HepG2 (cell line): ENCODE results near the gene IL1RAPL2. TPM values are rescaled to one million over a fixed set of nuclear protein-coding genes. Genes with fewer than 3 reads are reported as not detected.

Source experiments
- ATAC-seq: fragments of 200-7000 bp; cut with Tn5 transposase; 3 replicates; pipeline ENCODE4 v1.9.1; 2020; ENCODE audit warnings: mild to moderate bottlenecking, moderate library complexity
- BruUV-seq: library from RNA; stranded (reverse); fragments of 400-500 nt; replicated peaks from 2 replicates; lab custom pipeline; 2021; lab: Mats Ljungman, UMichigan
- CTCF ChIA-PET: fragments of 300-600 bp; formaldehyde crosslinking; extraction: SDS; loops from one replicate; lab custom pipeline; 2021; ENCODE audit warnings: low total read pairs, inconsistent platforms, low intra/inter-chr PET ratio; lab: Yijun Ruan, JAX
- POLR2A ChIA-PET: fragments of 350-600 bp; sonication (Branson Sonifier 250); formaldehyde crosslinking; loops from one replicate; lab custom pipeline; 2020; ENCODE audit warnings: antibody characterized with exemption, inconsistent platforms; lab: Yijun Ruan, JAX
- DNase-seq: peaks from one replicate; pipeline ENCODE4 v3.0.0-alpha.2; 2015; ENCODE audit warnings: low spot score
- FAIRE-seq: peaks from 3 replicates; lab custom pipeline; 2011; peaks lifted over from hg19 to GRCh38; lab: Jason Lieb, UNC
- H2AFZ ChIP-seq: one replicate; pipeline ENCODE4 v1.6.1; 2011; ENCODE audit warnings: low read length, inconsistent platforms
- H3K27ac ChIP-seq: fragments of 300-600 bp; 3 replicates; pipeline ENCODE4 v1.8.0; 2011; ENCODE audit warnings: mixed run types, mild to moderate bottlenecking, mixed read lengths, low read length, inconsistent platforms; ENCODE audit not compliant: insufficient read depth; ENCODE audit errors: extremely low read length
- H3K27me3 ChIP-seq, 2 experiments: fragments of 200-600 bp in 1 of 2; 2 replicates in 1 of 2; 3 replicates in 1 of 2; pipeline versions ENCODE4 v1.6.0 to v1.8.0; 2011; ENCODE audit warnings: low read length in 2 of 2, mild to moderate bottlenecking in 2 of 2, moderate library complexity in 2 of 2, inconsistent platforms in 1 of 2; ENCODE audit not compliant: insufficient read depth in 2 of 2, control insufficient read depth in 1 of 2
- H3K36me3 ChIP-seq, 2 experiments: fragments of 200-600 bp in 1 of 2; replicated peaks in 1 of 2; 2 replicates in 1 of 2; 3 replicates in 1 of 2; pipeline versions ENCODE4 v1.5.1 to v1.8.0; 2011; ENCODE audit warnings: low read length in 2 of 2, inconsistent platforms in 1 of 2; ENCODE audit not compliant: insufficient read depth in 2 of 2, control insufficient read depth in 1 of 2
- H3K4me1 ChIP-seq: 2 replicates; pipeline ENCODE4 v1.5.1; 2012; ENCODE audit warnings: low read length, inconsistent platforms; ENCODE audit not compliant: insufficient read depth
- H3K4me2 ChIP-seq: 2 replicates; pipeline ENCODE4 v1.6.0; 2011; ENCODE audit warnings: low read depth, low read length, inconsistent platforms
- H3K4me3 ChIP-seq, 3 experiments: fragments of 200-600 bp in 1 of 3; sonication (generic), shearing (Covaris generic) in 1 of 3; replicated peaks in 1 of 3; 2 replicates each; pipeline ENCODE4 v1.5.1; 2011 to 2016; ENCODE audit warnings: low read length in 3 of 3, inconsistent platforms in 2 of 3, low read depth in 2 of 3, mild to moderate bottlenecking in 2 of 3, control low read depth in 1 of 3, mixed read lengths in 1 of 3; ENCODE audit not compliant: insufficient read depth in 1 of 3
- H3K79me2 ChIP-seq: one replicate; pipeline ENCODE4 v1.6.1; 2011; ENCODE audit warnings: low read length, inconsistent platforms; ENCODE audit not compliant: insufficient read depth
- H3K9ac ChIP-seq: 2 replicates; pipeline ENCODE4 v1.6.0; 2011; ENCODE audit warnings: mild to moderate bottlenecking, low read depth, low read length, inconsistent platforms; ENCODE audit not compliant: insufficient read depth
- H3K9me3 ChIP-seq: 2 replicates; pipeline ENCODE4 v1.5.1; 2012; ENCODE audit warnings: mild to moderate bottlenecking, low read length
- H4K20me1 ChIP-seq: 2 replicates; pipeline ENCODE4 v1.6.0; 2011; ENCODE audit warnings: inconsistent platforms, mild to moderate bottlenecking, low read length, moderate library complexity; ENCODE audit not compliant: insufficient read depth
- BRCA1 ChIP-seq: sonication (generic); formaldehyde crosslinking; IDR thresholded peaks from 2 replicates; pipeline ENCODE4 v1.4.0; 2020; ENCODE audit warnings: missing genetic modification reagents
- CCDC6 ChIP-seq: sonication (generic); formaldehyde crosslinking; IDR thresholded peaks from 2 replicates; pipeline ENCODE4 v1.8.1; 2022; ENCODE audit warnings: mild to moderate bottlenecking, missing genetic modification reagents, moderate library complexity
- FOXJ3 ChIP-seq: sonication (generic); formaldehyde crosslinking; IDR thresholded peaks from 2 replicates; pipeline ENCODE4 v1.4.0; 2020; ENCODE audit warnings: missing genetic modification reagents, mild to moderate bottlenecking, borderline replicate concordance
- HNF4A ChIP-seq: sonication (generic); formaldehyde crosslinking; IDR thresholded peaks from 2 replicates; pipeline ENCODE4 v1.4.0; 2020; ENCODE audit warnings: missing genetic modification reagents
- HOXA7 ChIP-seq: sonication (generic); formaldehyde crosslinking; IDR thresholded peaks from 2 replicates; pipeline ENCODE4 v1.8.1; 2022; ENCODE audit warnings: mild to moderate bottlenecking, missing genetic modification reagents, moderate library complexity
- MLLT10 ChIP-seq: sonication (generic); formaldehyde crosslinking; IDR thresholded peaks from 2 replicates; pipeline ENCODE4 v1.4.0; 2020; ENCODE audit warnings: missing genetic modification reagents
- MLXIP ChIP-seq: sonication (generic); formaldehyde crosslinking; IDR thresholded peaks from 2 replicates; pipeline ENCODE4 v1.9.0; 2021; ENCODE audit warnings: missing genetic modification reagents, borderline replicate concordance
- MXD1 ChIP-seq: sonication (generic); formaldehyde crosslinking; IDR thresholded peaks from 2 replicates; pipeline ENCODE4 v1.4.0; 2020; ENCODE audit warnings: mild to moderate bottlenecking, missing genetic modification reagents
- PCBP2 ChIP-seq: fragments of 200-400 bp; formaldehyde crosslinking; optimal IDR thresholded peaks from 2 replicates; pipeline ENCODE3; 2018; ENCODE audit warnings: low read length, low read depth; ENCODE audit not compliant: poor library complexity, severe bottlenecking
- TFE3 ChIP-seq: IDR thresholded peaks from 2 replicates; pipeline ENCODE4 v1.6.1; 2016
- ZBTB2 ChIP-seq: sonication (generic); formaldehyde crosslinking; IDR thresholded peaks from 2 replicates; pipeline ENCODE4 v1.8.0; 2022; ENCODE audit warnings: low read depth, missing genetic modification reagents
- ZNF746 ChIP-seq: sonication (generic); formaldehyde crosslinking; IDR thresholded peaks from 2 replicates; pipeline ENCODE4 v1.8.0; 2022; ENCODE audit warnings: mild to moderate bottlenecking, missing genetic modification reagents
- WGBS: methylation state at CpG from one replicate; pipeline ENCODE4 v1.1.6; 2017; ENCODE audit warnings: low lambda C conversion rate; 5-methylcytosine and 5-hydroxymethylcytosine counted together
- in situ Hi-C: cut with HindIII; loops from 2 replicates; pipeline ENCODE4 v1.10.0; 2017; ENCODE audit warnings: low pct_unique_long_range_greater_than_20kb; ENCODE audit not compliant: extremely low pct_ligation_motif_present
- intact Hi-C: fragments of 100-400 bp; cut with micrococcal nuclease; formaldehyde crosslinking; loops from one replicate; pipeline ENCODE4 v1.10.0; 2022; ENCODE audit not compliant: unreplicated experiment
- polyA plus RNA-seq, 8 experiments: library from polyadenylated mRNA; depleted of rRNA in 3 of 8; stranded (reverse) in 7 of 8; unstranded in 1 of 8; fragments of >200 nt; fragmentation: Illumina TruSeq in 4 of 8; extraction: Trizol in 4 of 8; gene quantifications; 2 replicates each; pipeline versions ENCODE4 v1.2.1 to v1.2.3, GENCODE V29; 2011 to 2016; ENCODE audit warnings: low read depth in 4 of 8, missing spikeins in 1 of 8, mixed read lengths in 1 of 8; ENCODE audit not compliant: insufficient read depth in 1 of 8
- total RNA-seq, 5 experiments: library from RNA; depleted of rRNA; stranded (reverse); fragments of >200 nt; fragmentation: Illumina TruSeq; extraction: Trizol; gene quantifications; 2 replicates each; pipeline ENCODE4 v1.2.3, GENCODE V29; 2016; ENCODE audit warnings: low read depth in 1 of 5

The IL1RAPL2 gene
- total and polyA plus RNA-seq, 2 of the 13 experiments (the other 11 are each of a cell fraction or from before 2014, with no cell fraction given): not detected

GRCh38 chrX:105114554-105115130 lies 548.6 kb downstream of the IL1RAPL2 start:
- H3K27ac ChIP-seq: no peak overlapping the region
- intact Hi-C loops: no loop called here
- H4K20me1 ChIP-seq: no peaks in the 10 kb centered on the region
- H3K79me2 ChIP-seq: no peaks in the 10 kb centered on the region
- ATAC-seq (no peak), DNase-seq (no peak)
- WGBS: 0% methylated on average over 1 of the region's 3 CpGs
- no peak overlapping the region for H3K4me2 ChIP-seq
- no TSS peak for BruUV-seq
- in situ Hi-C loops: no loop called here
- TF ChIP-seq ZBTB2 (CRISPR knock-in tag) (no peak), BRCA1 (no peak), HNF4A (CRISPR knock-in tag) (no peak), MLLT10 (CRISPR knock-in tag) (no peak), CCDC6 (CRISPR knock-in tag) (no peak), ZNF746 (CRISPR knock-in tag) (no peak), TFE3 (no peak), FOXJ3 (no peak), MXD1 (CRISPR knock-in tag) (no peak), PCBP2 (no peak), MLXIP (CRISPR knock-in tag) (no peak), HOXA7 (CRISPR knock-in tag) (no peak)
- TF ChIP-seq, all 625 proteins: peak for 0
- Histone ChIP-seq H3K9me3 (no peaks in the 10 kb centered on the region), H3K4me3 (no peak overlapping the region), H3K27me3 (no peaks in the 10 kb centered on the region), H3K4me1 (no peaks in the 10 kb centered on the region), H2AFZ (no peak overlapping the region), H3K36me3 (no peaks in the 10 kb centered on the region), H3K9ac (no peak overlapping the region)
- FAIRE-seq: no peak
- ChIA-PET CTCF (no interaction called here), POLR2A (no interaction called here)
